ENCODE results near the gene CAPRIN1. TPM values are rescaled to one million over a fixed set of nuclear protein-coding genes. Genes with fewer than 3 reads are reported as not detected.
"Not testable (repeated sequence)": the region's sequence is repeated elsewhere in the genome, so short reads cannot be mapped to it uniquely, and the experiment has no call there.

Gene CAPRIN1
- polyA plus RNA-seq, 4 donors: 235 to 287 (median 262) TPM

DNA sequence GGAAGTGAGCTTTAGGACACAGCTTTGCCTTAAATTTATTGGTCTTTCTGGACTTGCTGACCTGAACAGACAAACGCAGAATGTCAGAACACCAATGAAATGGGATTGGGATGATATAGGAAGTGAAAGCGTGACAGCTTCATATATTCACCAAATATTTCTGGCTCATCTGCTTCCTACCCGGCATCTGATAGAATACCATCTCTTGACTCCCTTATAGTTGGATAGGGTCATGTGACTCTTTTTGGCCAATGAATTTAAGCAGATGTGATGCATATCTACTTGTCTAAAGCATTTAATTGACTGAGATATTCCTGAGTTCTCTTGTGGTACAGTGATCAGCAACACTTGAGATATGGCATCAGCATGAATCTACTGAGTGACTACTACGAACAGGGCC, 2.5 kb upstream of the CAPRIN1 start:
- DNase-seq (ENCODE audit: low read depth in 4 of 4, low spot score in 2 of 4): no peak

DNA sequence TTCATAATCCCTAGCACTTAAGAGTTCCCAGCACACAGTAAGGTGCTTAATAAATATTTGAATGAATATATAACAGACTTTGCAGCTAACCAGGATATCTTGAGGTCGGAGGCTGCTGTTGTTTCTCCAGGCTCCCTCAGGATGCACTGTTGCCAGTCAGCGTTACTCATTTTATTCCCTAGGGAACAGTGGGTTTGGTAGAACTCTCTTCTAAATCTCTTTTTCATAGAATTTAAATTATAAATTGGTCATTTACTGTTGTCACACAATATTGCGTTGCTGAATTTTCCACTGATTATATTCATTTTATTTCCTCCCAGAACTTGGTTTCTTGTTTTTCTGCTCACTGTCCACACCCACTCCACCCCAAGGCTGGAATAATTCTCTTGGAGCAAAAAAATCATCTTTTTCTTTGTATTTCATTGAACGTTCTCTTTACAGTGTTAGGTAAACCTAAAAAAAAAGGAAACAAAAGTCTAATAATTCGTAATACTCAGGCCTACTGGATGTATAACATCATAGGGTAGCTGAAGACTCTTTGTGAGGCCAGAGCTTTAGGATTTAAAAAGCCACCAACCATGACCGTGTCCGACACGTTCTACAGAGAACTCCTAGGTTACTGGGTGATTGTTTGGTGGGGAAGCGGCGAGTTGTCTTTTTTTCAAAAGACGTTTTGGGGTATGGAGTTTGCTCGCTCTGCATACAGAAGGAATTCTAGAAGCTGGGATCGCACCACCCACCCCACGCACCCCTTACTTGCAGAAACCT, 766 bp upstream of the CAPRIN1 start:
- DNase-seq (ENCODE audit: low read depth in 4 of 4, low spot score in 2 of 4): no peak

DNA sequence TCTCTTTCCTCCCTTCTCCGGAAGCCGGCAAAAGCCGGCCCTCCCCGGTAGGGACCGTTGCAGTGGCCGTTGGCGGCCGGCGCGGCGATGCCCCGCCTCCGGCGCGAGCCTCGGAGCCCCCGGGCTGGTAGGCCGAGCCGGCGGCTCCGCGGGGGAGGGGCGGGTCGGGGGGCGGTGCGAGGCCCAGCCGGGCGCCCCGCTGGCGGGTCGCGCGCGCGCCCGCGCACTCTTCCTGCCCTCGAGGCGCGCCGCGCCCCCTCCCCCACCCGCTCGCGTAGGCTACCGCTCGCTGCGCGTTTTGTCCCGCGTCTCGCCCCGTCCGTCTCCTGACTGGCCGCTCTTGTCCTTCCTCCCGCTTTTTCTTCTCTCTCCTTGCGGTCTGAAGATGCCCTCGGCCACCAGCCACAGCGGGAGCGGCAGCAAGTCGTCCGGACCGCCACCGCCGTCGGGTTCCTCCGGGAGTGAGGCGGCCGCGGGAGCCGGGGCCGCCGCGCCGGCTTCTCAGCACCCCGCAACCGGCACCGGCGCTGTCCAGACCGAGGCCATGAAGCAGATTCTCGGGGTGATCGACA, 591 bp downstream of the CAPRIN1 start:
- DNase-seq (ENCODE audit: low read depth in 4 of 4, low spot score in 2 of 4): peak; percentile 77 to 88 (median 80)

DNA sequence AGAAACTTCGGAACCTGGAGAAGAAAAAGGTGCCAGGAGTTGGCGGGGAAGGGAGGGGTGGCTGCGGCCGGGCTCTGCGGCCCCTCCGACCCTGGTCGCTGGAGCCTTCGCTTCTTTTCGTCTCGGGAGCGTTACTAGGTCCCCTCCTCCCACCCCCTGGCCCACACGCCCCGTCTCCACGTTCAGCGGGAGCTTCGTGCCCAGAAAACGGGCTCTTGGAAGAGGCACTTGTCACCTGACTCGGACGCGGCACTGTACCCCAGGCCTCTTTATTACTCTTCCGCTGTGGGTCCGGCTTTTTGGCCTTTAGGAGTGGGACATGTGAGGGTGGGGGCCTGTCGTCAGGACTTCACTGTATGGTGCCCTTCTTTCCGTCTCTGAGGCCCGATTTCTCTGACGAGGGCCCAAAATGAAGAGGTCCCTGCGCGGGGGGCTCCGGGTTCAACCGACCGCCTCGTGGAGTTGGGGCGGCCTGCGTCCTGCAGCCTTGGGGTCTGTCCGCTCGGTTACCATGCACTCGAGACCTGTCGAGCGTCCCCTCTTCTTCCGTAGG, 1.2 kb downstream of the CAPRIN1 start:
- DNase-seq (ENCODE audit: low read depth in 4 of 4, low spot score in 2 of 4): peak in 1 of 4 donors; percentile 19

DNA sequence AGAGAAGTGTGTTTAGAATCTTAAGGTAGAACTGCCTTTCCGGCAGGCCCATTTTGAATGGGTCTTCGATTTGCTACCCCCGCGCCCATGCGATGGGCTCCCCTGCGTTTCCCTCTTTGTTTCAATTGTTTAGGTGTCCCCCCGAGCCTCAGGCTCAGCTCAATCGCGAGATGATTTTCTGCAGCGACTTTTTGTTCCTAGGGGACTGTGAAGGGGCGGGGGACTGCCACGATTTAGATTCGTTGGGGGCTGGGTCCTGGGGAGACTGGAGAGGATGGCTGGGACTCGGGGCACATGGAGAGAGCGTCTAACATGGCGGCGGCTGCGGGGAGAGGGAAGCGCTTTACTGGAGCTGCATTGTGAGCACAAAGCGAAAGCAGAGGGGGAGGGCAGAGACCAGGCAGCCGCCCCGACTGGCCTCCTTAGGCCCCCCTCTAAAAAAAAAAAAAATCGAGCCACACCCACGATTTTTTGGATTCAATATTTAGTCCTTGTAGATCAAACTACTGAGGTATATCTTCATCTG, 1.7 kb downstream of the CAPRIN1 start:
- peak in 3 of 4 donors; percentile 47 to 63 (median 48) for DNase-seq (ENCODE audit: low read depth in 4 of 4, low spot score in 2 of 4)

DNA sequence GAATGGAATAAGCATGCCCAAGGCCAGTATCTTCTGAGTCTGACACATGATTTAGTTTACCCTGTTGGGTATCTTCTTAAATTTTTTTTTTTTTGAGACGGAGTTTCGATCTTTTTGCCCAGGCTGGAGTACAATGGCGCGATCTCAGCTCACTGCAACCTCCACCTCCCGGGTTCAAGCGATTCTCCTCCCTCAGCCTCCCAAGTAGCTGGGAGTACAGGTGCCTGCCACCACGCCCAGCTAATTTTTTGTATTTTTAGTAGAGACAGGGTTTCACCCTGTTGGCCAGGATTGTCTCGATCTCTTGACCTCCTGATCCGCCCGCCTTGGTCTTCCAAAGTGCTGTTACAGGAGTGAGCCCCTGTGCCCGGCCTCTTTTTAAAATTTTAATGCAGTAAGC, 2.8 kb downstream of the CAPRIN1 start:
- DNase-seq (ENCODE audit: low read depth in 4 of 4, low spot score in 2 of 4): not testable (repeated sequence)

DNA sequence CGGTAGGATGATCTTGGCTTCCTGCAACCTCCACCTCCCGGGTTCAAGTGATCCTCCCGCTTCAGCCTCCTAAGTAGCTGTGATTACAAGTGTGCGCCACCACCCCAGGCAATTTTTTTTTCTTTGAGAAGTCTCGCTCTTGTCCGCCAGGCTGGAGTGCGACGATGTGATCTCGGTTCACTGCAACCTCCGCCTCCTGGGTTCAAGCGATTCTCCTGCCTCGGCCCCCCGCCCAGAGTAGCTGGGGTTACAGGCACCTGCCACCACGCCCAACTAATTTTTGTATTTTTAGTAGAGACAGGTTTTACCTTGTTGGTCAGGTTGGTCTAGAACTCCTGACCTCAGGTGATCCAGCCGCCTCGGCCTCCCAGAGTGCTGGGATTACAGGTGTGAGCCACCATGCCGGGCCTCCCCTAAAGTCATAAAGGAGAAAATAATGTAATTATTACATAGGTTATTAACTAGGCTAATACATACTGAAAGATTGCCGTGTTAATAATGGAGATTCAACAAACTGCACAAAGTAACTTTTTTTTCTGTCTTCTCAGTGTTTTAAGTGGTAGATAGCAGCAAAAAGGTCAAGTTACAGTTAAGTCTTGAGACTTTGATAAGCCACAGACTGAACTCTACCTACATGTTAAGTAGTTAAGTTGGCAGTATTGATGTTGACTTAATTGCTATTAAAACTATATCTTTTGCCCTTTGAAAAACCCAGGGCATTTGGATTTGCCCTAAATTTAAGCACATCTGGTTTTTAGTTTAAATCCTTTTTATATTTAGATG, 3.9 kb downstream of the CAPRIN1 start:
- no peak for DNase-seq (ENCODE audit: low read depth in 4 of 4, low spot score in 2 of 4)

DNA sequence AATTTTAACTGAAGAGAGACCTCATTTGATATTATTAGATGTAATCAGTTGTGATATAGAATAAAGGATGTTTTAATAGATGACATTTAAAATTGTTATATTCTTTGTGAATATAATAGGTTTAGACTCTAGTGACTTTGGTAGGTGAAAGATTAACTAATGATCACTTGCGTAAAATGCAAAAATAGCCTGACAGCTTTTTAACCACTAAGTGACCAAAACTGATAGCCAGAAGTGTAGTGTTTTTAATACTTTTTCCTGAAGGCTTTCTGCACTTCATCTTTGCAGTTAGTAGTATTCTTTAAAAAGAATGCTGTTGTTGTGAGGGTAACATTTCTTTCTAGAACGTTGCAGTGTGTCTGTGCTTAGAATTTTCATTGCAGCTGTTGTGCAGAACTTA, 5.1 kb downstream of the CAPRIN1 start:
- no peak for DNase-seq (ENCODE audit: low read depth in 4 of 4, low spot score in 2 of 4)

DNA sequence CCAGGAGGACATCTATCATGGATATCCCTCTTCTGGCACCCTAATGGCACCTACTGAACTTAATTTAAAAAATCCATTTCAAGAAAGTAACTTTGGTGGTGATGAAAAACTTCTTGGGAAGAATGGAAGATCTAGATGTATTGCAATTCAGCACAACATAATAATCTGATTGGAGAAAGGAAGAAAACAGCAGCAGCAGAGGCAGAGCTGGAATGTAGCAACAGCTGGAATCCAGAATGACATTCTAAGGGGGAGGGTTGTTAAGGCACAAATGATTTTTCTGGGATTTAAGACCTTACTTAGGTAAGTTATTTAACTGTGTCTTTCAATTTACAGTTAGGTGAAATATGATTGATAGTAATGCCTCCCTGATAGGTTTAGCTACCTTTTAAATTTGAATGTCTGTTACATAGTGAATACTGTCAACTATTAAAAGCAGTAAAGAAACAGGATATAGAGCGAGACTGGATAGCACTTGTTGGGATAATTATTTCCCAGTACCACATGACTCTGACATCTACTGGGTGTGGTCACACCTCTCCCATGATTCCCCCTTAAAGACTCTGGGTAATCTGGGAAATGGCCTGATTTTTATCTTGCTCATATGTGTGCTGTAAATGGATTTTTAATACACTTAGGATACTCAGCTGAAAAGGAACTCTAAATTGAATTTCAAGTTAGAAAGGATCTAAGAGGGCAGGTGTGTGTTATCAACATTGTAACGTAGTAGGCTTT, 11.7 kb downstream of the CAPRIN1 start:
- DNase-seq (ENCODE audit: low read depth in 4 of 4, low spot score in 2 of 4): no peak

DNA sequence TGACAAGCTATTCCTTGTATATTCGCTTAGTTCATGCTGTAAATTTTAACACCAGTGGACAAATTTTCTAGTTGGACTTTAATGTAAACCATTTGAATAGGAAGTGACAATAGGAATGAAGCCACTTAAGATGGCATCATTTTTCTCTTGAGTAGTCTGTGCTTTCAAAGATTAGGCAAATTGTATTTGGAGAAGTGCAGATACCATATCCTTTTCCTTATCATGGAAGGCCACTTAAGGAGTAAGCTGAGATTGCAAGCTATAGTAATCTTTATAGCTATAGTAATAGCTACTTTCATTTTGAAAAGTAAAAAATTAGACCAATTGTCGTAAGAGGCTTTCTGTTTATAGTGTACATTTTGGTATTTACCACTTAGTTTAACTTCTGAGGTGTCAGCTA, 12.8 kb downstream of the CAPRIN1 start:
- no peak for DNase-seq (ENCODE audit: low read depth in 4 of 4, low spot score in 2 of 4)

DNA sequence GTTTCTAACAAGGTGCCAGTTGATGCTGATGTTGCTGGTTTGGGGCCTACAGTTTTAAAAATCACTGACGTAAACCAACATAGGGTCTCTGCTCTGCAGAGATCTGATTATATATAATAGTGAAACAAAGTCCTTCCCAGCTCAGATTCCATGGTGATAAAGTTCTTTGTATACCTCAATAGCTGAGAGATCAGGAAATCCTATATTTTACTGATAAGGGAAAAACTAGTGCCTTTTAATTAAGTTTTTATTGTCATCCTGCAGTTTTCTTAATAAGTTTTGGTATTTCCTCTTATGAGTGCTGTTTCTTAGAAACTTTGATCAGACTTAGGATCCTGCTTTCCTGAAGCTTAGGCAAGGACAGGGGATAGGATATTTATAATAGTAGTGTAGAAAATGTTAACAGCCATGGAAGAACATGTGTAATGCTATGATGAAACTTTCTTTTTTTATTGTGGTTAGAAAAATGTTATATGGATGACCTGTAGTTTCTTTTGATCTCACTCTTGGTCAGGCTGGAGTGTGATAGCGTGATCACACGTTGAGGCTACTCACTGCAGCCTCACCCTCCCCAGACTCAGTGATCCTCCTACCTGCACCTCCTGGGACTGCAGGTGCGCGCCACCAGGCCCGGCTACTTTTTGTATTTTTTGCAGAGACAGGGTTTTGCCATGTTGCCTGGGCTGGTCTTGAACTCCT, 14.1 kb downstream of the CAPRIN1 start:
- no peak for DNase-seq (ENCODE audit: low read depth in 4 of 4, low spot score in 2 of 4)

DNA sequence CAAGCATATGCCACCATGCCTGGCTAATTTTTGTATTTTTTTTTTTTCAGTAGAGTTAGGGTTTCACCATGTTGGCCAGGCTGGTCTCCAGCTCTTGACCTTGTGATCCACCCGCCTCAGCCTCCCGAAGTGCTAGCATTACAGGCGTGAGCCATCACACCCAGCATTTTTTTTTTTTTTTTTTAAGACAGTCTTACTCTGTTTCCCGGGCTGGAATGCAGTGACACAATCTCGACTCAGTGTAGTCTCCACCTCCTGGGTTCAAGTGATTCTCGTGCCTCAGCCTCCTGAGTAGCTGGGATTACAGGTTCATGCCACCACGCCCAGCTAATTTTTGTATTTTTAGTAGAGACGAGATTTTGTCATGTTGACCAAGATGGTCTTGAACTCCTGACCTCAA, 15.2 kb downstream of the CAPRIN1 start:
- DNase-seq (ENCODE audit: low read depth in 4 of 4, low spot score in 2 of 4): not testable (repeated sequence)

DNA sequence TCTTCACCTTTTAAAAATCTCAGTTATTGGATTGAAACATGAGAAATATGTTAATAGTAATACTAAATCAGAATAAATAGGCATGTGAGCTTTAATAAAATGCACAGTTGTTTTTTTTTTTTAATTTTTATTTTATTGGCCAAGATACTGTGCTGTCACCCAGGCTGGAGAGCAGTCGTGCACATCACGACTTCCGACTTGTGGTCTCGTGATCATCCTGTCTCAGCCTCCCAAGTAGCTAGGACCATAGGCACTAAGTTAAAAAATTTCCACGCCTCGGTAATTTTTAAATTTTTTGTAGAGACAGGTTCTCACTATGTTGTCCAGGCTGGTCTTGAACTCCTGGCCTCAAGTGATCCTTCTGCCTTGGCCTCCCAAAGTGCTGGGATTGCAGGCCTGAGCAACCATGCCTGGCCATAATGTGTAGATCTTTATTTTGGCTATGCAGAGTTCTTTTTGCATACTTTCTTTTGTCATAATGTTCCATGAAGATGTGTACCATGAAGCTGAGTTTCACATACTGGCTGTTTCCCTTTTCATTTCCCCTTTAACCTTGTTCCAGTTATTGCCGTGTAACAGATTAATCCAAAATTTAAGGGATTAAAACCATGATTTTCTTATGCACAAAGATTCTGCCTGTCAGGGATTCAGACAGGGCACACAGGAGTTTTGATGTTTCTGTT, 16.0 kb downstream of the CAPRIN1 start:
- DNase-seq (ENCODE audit: low read depth in 4 of 4, low spot score in 2 of 4): no peak

DNA sequence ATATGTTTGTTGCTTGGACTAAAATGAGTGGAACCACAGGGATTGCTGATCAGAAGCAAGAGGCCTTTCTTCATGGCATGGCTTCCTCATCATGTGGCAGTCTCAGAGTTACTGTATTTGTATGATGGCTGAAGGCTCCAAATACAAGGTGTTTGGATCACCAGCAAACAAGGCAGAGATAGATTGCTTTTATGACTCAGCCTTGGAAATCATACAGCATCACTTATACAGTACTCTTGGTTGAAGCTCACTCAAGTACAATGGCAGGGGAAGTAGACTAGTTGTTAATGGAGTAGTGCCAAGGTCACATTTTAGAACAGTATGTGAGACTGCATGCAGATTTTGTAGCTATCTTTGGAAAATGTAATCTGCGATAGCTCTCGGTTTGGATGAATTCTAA, 16.6 kb downstream of the CAPRIN1 start:
- no peak for DNase-seq (ENCODE audit: low read depth in 4 of 4, low spot score in 2 of 4)

DNA sequence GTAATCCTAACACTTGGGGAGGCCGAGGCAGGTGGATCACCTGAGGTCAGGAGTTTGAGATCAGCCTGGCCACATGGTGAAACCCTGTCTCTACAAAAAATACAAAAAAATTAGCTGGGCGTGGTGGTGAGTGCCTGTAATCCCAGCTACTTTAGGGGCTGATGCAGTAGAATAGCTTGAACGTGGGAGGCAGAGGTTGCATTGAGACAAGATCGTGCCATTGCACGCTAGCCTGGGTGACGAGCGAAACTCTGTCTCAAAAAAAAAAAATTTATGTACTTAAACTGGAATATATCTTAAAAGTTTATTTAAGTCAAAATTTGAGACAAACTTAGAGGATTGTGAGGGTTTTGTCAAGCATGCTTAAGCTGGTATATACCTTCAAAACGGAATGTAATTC, 19.8 kb downstream of the CAPRIN1 start:
- DNase-seq (ENCODE audit: low read depth in 4 of 4, low spot score in 2 of 4): not testable (repeated sequence)

DNA sequence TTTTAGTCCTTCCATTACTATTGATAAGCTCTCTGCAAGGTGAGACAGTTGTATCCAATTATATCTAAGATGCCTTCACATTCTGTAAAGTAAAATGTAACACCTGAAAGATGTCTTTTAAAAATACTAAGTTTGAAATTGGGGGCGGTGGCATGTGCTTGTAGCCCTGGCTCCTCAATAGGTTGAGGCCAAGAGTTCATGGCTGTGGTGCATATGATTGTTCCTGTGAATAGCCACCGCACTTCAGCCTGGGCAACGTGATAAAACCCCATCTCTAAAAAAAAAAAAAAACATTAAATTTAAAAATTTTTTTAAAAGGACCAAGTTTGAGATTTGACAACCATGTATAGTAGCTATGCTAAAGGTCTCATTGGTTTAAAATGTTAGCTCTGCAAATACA, 20.5 kb downstream of the CAPRIN1 start:
- no peak for DNase-seq (ENCODE audit: low read depth in 4 of 4, low spot score in 2 of 4)

DNA sequence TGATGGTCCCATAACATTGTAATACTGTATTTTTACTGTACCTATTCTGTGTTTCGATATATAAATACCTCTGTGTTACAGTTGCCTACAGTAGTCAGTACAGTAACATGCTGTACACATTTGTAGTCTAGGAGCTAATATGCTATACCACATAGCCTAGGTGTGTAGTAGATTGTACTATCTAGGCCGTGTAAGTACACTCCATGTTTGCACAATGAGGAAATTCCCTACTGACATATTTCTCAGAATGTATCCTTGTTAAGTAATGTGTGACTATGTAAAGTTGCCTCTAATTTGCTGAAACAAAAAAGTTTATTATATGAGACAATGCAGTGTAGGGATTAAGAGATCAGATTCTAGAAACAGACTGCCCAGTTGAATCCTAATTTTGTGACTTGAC, 21.3 kb downstream of the CAPRIN1 start:
- no peak for DNase-seq (ENCODE audit: low read depth in 4 of 4, low spot score in 2 of 4)

DNA sequence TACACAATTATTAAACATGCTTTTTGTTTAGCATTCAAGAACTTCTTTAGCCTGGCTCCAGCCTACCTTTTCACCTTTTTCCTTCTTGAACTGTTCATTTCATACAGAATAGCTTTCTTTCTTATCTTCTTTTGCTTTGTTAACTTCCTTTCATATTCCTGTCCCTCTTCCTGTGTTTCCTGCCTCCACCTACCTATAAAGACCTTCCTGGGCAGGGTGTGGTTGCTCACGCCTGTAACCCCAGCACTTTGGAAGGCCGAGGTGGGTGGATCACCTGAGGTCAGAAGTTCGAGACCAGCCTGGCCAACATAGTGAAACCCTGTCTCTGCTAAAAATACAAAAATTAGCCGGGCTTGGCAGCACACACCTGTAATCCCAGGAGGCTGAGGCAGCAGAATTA, 22.9 kb downstream of the CAPRIN1 start:
- no peak for DNase-seq (ENCODE audit: low read depth in 4 of 4, low spot score in 2 of 4)

DNA sequence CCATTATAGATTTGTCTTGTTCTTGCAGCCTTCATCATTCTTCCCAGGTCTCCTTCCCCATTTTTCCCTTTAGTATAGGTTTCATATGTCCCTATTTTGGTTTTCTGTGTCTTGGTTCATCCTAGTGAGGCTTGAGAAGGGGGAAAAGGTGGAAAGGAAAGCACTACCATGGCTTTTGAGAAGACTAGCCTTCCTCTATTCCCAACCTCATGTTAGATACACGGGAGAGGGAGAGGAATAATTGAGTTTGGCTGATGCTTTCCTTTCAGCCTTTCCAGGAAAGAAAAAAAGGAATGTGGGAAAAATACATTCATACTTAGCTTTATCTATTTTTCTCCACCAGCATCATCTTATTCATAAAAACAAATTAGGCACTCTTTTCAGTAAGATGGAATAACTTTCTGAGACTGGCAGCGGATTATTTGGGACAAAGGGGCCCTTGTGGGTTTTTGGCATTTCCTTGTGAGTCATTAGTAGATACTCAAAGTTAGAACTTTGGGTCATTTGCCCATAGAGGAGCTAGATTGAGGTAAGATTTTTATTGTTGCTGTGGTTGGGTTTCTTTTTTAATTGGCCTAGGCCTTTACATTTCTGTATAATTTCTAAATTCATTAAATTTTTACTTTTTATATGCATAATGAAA, 23.8 kb downstream of the CAPRIN1 start:
- DNase-seq (ENCODE audit: low read depth in 4 of 4, low spot score in 2 of 4): no peak
